GM12801 (cell line): ENCODE data around the gene ZNF516.

Experiments
- TF ChIP-seq, protein P1 (sequence below): IDR thresholded peaks from one replicate; pipeline ENCODE4 v1.5.1; 2011; ENCODE audit warnings: control low read depth; ENCODE audit not compliant: insufficient read length; ENCODE audit errors: extremely low read depth

ZNF516 gene

DNA sequence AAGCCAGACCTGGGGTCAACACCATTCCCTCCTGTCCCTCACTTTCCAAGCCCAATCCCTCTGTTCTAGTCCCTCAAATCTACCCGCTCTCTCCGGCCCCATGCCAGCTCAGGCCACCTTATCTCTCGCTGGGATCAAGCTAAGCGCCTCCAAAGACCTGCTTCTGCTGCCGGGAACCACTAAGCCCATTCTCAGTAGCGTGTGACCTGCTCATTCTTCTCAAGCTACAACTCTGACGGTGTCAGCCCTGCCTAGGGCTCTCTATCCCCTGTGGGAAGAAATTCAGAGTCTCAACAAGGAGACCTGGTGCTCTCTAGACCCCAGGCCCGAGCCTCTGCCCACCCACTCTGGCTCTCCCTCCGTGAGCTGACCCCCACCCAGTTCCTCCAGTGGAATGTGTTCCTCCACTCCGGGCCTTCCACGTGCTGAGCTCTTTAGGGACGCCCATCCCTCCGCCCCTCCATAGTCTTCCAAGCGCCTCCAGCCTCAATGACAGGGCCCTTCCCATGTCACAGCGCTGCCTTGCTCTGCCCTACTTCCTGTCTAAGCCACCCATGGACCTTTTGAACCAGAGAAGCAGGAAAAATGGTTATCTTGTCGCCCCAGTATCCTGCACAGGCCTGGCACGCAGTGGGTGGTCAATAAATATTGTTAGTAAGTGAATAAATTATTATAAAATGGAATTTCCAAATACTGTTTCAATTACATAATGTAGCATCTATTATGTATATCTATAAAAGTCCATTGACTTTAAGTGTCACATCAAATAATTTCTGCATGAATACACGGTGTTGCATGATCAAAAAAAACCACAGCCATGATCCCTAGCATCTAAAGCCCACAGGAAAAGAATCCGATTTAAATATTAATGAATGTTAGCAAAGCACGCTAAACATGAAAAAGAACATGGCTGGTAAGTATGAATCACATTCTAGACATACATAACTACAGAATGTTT lies 127.6 kb downstream of the ZNF516 start:
- TF ChIP-seq, protein P1, sequence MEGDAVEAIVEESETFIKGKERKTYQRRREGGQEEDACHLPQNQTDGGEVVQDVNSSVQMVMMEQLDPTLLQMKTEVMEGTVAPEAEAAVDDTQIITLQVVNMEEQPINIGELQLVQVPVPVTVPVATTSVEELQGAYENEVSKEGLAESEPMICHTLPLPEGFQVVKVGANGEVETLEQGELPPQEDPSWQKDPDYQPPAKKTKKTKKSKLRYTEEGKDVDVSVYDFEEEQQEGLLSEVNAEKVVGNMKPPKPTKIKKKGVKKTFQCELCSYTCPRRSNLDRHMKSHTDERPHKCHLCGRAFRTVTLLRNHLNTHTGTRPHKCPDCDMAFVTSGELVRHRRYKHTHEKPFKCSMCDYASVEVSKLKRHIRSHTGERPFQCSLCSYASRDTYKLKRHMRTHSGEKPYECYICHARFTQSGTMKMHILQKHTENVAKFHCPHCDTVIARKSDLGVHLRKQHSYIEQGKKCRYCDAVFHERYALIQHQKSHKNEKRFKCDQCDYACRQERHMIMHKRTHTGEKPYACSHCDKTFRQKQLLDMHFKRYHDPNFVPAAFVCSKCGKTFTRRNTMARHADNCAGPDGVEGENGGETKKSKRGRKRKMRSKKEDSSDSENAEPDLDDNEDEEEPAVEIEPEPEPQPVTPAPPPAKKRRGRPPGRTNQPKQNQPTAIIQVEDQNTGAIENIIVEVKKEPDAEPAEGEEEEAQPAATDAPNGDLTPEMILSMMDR, result no peak

DNA sequence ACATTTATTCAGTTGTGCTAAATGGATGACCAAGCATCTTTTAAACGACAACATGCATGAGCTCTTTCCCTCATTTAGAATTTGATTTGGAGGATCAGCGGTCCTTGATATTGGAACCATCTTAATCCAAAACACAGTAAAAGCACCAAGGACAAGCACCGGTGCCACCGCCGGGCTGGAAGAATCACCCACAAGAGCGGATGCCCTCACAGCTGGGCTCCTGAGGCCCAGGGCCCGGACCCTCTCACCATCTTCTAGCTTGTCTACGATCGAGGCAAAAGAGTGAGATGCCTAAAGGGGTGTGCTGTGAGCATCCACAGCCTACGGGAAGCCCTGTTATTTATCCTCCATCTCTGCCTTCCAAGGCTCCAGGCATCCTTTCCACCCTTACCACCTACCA lies 129.5 kb downstream of the ZNF516 start:
- TF ChIP-seq, protein P1, result no peak

DNA sequence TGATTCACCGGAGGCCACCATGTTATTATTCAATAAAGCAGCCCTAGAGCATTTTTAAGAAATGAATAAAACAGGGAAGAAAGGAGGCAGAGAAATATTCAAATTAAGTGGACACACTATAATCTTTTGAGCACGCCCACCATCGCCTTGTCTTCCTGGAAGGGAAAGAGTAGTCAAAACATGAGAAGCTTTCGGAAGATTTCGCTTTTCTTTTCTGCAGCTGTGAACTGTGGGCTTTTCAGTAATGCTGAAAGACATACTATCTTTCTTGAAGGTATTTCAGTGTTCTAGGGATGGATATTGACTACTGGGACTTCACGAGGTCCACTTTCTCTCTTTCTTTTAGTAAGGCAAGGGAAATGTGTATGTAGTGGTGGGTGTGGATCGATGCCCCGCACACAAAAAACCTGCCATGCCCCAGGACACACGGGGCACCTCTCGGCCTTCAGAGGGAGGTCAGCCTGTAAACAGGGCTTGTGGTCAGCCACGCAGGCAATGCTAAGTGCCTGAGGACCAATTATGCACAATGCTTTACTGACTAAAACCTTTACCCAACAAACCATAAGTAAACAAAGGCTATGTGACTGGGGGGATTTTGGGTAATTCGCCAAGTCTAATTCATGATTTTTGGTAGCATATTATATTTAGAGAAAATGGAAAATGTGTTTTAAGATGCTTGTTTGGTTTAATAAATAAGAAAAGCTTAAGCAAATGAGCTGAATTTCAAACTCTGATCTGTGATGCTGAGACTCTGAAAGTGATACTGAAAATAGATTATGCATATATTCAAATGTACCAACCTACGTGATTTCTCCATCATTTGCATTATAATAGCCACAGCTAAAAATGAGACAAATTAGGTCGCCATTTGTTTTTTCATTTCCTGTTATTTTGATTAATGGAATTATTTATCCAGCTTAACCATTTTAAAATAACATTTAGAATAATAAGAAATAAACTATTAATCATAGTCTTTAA lies 130.5 kb downstream of the ZNF516 start:
- TF ChIP-seq, protein P1, result no peak

DNA sequence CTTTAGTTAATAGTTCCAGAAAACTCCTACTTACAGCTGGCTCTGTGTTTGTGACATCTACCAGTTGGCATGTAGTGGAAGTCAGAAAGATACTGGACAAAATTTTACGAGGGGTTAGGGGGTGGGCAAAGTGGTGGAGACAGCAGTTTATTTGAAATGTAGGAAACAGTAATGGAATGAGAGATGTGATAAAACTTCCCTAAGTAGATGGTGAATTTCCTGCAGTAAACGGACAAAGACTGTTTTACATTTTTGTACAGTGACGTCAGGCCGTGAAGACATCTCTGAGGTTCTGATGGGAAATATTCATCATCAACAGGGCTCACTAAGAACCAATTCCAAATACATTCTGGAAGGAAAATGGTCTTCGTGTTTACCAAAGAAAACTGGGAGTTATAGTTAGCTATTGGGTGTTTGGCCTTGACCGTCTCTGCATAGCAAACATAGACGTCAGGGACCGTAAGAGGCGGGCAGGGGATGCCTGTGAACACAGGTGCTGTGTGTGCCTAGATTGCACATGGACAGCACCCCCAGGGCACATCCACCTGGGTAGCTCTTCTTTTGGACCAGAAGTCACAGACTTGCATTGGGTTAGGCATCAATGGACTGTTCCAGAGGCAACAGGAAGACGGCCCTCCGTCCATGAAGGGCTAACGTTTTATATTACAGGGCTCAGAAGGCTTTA lies 131.5 kb downstream of the ZNF516 start:
- TF ChIP-seq, protein P1, result no peak

DNA sequence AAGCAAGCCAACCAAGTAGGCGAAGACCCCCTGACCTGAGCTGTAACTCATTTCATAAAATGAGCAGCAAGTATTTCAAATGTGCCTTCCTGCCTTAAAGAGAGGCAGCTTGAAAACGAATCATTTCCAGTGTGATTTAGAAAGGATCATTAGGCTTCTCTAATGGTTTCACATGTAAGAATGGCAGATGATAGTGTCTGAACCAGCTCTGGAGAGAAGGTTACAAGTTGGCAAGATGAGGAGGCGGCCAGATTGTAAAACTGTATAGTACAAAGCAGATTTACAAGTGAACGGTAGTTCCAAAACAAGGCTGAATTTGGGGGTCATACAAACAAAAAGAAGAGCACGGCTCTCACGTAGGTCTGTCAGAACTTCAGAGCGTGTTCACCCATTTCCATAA lies 132.4 kb downstream of the ZNF516 start:
- TF ChIP-seq, protein P1, result no peak

DNA sequence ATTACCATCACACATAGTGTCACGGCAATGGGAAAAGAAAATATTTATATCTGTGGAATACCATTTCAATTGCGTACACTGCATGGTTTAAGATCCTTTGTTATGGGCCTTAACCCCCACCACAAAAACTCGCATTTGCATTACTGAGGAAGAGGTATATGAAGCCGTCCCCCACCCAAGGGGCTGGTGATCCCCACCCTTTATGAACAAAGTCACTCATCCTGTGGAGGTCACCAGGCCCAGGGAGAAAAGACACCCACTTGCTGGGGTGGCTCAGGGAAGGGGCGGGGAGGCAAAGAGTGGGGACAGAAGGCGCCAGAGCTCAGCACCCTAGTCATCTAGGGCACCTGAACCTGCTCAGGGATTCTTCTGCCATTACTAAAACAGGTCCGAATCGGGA lies 133.8 kb downstream of the ZNF516 start:
- TF ChIP-seq, protein P1, result no peak
